ENCODE measurements around the gene MEGF6. TPM values are rescaled to one million over a fixed set of nuclear protein-coding genes. Genes with fewer than 3 reads are reported as not detected.

The MEGF6 gene
- total and polyA plus RNA-seq, 2 experiments from 2014 or later: 11.6 to 21.9 TPM

DNA sequence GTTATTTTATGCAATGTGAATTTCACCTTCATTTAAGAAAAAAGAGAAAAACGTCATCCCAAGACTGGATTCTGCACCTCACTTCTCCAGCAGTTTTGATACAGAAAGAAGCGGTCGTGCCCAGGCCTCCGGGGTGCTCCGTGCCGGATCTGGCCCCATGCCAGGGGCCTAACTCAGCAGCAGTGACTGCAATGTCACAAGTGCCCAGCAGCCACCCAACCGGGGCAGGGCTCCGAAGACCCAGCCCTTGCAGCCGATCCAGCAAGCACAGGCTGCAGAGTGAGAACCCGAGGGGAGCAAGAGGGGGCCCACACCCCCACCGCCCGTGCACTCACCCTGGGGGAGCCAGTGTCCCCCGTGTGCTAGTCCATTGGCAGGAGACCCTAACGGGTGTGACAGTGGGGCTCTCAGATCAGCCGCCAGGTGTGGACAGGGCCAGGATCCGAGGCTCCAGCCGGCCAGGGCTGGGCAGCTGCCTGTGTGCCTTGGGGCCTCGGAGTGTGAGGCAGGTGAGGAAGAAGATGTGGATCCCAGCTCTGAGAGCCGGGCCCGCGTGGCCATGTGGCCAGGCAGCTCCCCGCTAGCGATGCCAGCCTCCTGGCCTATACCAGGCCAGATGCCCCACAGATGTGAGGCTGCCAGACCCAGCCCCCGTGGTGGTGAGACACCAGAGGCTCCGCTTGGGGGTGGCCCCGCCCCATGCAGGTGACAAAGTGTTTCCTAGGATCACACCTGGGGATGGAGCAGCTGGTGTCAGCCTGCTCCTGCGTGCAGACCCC lies 60.6 kb downstream of the MEGF6 start:
- Histone ChIP-seq H4K20me1 (ENCODE audit: insufficient read depth, poor library complexity, severe bottlenecking) (no peaks in the 10 kb centered on the region), H3K4me2 (no peak overlapping the region), H3K36me3 (replicated peaks; ENCODE audit: insufficient read depth, low read depth) (no peaks in the 10 kb centered on the region), H3K4me3 (no peak overlapping the region), H3K79me2 (no peaks in the 10 kb centered on the region), H2AFZ (no peak overlapping the region), H3K9me3 (ENCODE audit: low read depth) (no peaks in the 10 kb centered on the region), H3K27ac (no peak overlapping the region), H3K9me2 (replicated peaks; ENCODE audit: insufficient read depth) (no peaks in the 10 kb centered on the region), H3K4me1 (ENCODE audit: insufficient read depth) (peaks cover 35% of the 10 kb centered on the region), H3K27me3 (no peaks in the 10 kb centered on the region)
- no peak for DNase-seq (ENCODE audit: low spot score)
- TF ChIP-seq, protein P1, sequence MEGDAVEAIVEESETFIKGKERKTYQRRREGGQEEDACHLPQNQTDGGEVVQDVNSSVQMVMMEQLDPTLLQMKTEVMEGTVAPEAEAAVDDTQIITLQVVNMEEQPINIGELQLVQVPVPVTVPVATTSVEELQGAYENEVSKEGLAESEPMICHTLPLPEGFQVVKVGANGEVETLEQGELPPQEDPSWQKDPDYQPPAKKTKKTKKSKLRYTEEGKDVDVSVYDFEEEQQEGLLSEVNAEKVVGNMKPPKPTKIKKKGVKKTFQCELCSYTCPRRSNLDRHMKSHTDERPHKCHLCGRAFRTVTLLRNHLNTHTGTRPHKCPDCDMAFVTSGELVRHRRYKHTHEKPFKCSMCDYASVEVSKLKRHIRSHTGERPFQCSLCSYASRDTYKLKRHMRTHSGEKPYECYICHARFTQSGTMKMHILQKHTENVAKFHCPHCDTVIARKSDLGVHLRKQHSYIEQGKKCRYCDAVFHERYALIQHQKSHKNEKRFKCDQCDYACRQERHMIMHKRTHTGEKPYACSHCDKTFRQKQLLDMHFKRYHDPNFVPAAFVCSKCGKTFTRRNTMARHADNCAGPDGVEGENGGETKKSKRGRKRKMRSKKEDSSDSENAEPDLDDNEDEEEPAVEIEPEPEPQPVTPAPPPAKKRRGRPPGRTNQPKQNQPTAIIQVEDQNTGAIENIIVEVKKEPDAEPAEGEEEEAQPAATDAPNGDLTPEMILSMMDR (IDR thresholded peaks at IDR 0.05; ENCODE audit: poor library complexity): no peak
- TF ChIP-seq EZH2phosphoT487 (IDR thresholded peaks at IDR 0.05; ENCODE audit: low read depth, severe bottlenecking, unreplicated experiment): no peak
- TF ChIP-seq EZH2 (IDR thresholded peaks at IDR 0.05; ENCODE audit: borderline replicate concordance): no peak
- 94% methylated on average over 25 of the region's 27 CpGs for WGBS (ENCODE audit: low lambda C conversion rate, missing lambda C conversion rate)

DNA sequence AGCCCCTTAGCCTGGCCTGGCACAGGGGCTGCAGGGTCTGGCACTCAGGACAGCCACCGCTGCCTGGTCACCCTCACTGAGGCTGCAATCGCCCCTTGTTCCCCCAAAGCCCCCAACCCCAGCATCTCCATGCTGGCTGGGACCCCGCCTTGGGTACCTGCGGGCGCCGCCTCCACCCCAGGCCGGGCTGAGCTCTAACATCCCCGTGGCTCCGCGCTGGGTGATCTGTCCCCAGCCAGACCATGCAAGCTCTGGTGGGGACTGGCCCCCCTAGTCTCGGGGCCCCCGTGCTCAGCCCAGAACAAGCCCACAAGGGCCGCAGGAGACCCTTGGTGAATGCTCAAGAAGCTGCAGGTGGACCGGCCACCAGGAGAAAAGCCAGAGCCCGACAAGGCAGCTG lies 62.4 kb downstream of the MEGF6 start:
- no peaks in the 10 kb centered on the region for H3K36me3 ChIP-seq (replicated peaks; ENCODE audit: insufficient read depth, low read depth)
- TF ChIP-seq, protein P1 (IDR thresholded peaks at IDR 0.05; ENCODE audit: poor library complexity): no peak
- TF ChIP-seq EZH2phosphoT487 (IDR thresholded peaks at IDR 0.05; ENCODE audit: low read depth, severe bottlenecking, unreplicated experiment) (no peak), EZH2 (IDR thresholded peaks at IDR 0.05; ENCODE audit: borderline replicate concordance) (no peak)
- WGBS (ENCODE audit: low lambda C conversion rate, missing lambda C conversion rate): 94% methylated on average over 11 of the region's 15 CpGs
- no peak overlapping the region for H2AFZ ChIP-seq
- no peaks in the 10 kb centered on the region for H3K27me3 ChIP-seq
- H3K79me2 ChIP-seq: no peaks in the 10 kb centered on the region
- H3K9me3 ChIP-seq (ENCODE audit: low read depth): no peaks in the 10 kb centered on the region
- no peak overlapping the region for H3K4me3 ChIP-seq
- no peak overlapping the region for H3K27ac ChIP-seq
- DNase-seq (ENCODE audit: low spot score): no peak
- peaks cover 35% of the 10 kb centered on the region for H3K4me1 ChIP-seq (ENCODE audit: insufficient read depth)
- H4K20me1 ChIP-seq (ENCODE audit: insufficient read depth, poor library complexity, severe bottlenecking): no peaks in the 10 kb centered on the region
- no peak overlapping the region for H3K4me2 ChIP-seq
- no peaks in the 10 kb centered on the region for H3K9me2 ChIP-seq (replicated peaks; ENCODE audit: insufficient read depth)

GRCh38 chr1:3548156-3548893 lies 63.0 kb downstream of the MEGF6 start:
- H3K36me3 ChIP-seq (replicated peaks; ENCODE audit: insufficient read depth, low read depth): no peaks in the 10 kb centered on the region
- DNase-seq (ENCODE audit: low spot score): no peak
- no peaks in the 10 kb centered on the region for H3K27me3 ChIP-seq
- no peaks in the 10 kb centered on the region for H3K79me2 ChIP-seq
- H3K27ac ChIP-seq: no peak overlapping the region
- H4K20me1 ChIP-seq (ENCODE audit: insufficient read depth, poor library complexity, severe bottlenecking): no peaks in the 10 kb centered on the region
- H3K4me3 ChIP-seq: no peak overlapping the region
- no peaks in the 10 kb centered on the region for H3K9me2 ChIP-seq (replicated peaks; ENCODE audit: insufficient read depth)
- TF ChIP-seq EZH2phosphoT487 (IDR thresholded peaks at IDR 0.05; ENCODE audit: low read depth, severe bottlenecking, unreplicated experiment) (no peak), EZH2 (IDR thresholded peaks at IDR 0.05; ENCODE audit: borderline replicate concordance) (no peak)
- TF ChIP-seq, protein P1 (IDR thresholded peaks at IDR 0.05; ENCODE audit: poor library complexity): no peak
- 79% methylated on average over 23 of the region's 24 CpGs for WGBS (ENCODE audit: low lambda C conversion rate, missing lambda C conversion rate)
- peaks cover 29% of the 10 kb centered on the region for H3K4me1 ChIP-seq (ENCODE audit: insufficient read depth)
- no peaks in the 10 kb centered on the region for H3K9me3 ChIP-seq (ENCODE audit: low read depth)
- no peak overlapping the region for H2AFZ ChIP-seq
- no peak overlapping the region for H3K4me2 ChIP-seq

Data from hepatocyte (in vitro differentiated cells).